ENCODE results near the gene FKBP5.

Gene FKBP5

GRCh38 chr6:35585658-35586057 is 103.1 kb downstream of the FKBP5 start:
- no peak for ATAC-seq

GRCh38 chr6:35583893-35584688 is 104.6 kb downstream of the FKBP5 start:
- no peak for TF ChIP-seq CREB5 (CRISPR knock-in tag; IDR thresholded peaks at IDR 0.05; ENCODE audit: low read depth)
- peak; percentile 89 for ATAC-seq

More at GRCh38 chr6:35585658-35586057, 103.1 kb downstream of the FKBP5 start:
- TF ChIP-seq ZC3H10 (CRISPR knock-in tag; IDR thresholded peaks at IDR 0.05) = no peak
- TF ChIP-seq ZNF565 (CRISPR knock-in tag; conservative IDR thresholded peaks at IDR 0.05; ENCODE audit: low read depth) = no peak
- TF ChIP-seq OSR1 (CRISPR knock-in tag; IDR thresholded peaks at IDR 0.05) = no peak

- TF ChIP-seq GLIS3 (CRISPR knock-in tag; IDR thresholded peaks at IDR 0.05) (no peak), POU6F1 (CRISPR knock-in tag; IDR thresholded peaks at IDR 0.05; ENCODE audit: borderline replicate concordance, low read depth) (no peak), ZNF70 (CRISPR knock-in tag; IDR thresholded peaks at IDR 0.05) (no peak), SNAI2 (CRISPR knock-in tag; IDR thresholded peaks at IDR 0.05) (no peak), ZC3H10 (CRISPR knock-in tag; IDR thresholded peaks at IDR 0.05) (no peak), ZFP3 (CRISPR knock-in tag; IDR thresholded peaks at IDR 0.05) (no peak), TCF4 (CRISPR knock-in tag; IDR thresholded peaks at IDR 0.05; ENCODE audit: borderline replicate concordance) (no peak)
- ATAC-seq = no peak
These were observed 106.4 kb downstream of the FKBP5 start for GRCh38 chr6:35582315-35582714.

- no peak for ATAC-seq
- peak; percentile 82; the same call in 1 of the 2 replicates for TF ChIP-seq ZNF70 (CRISPR knock-in tag; IDR thresholded peaks at IDR 0.05)
- TF ChIP-seq ZFP3 (CRISPR knock-in tag; IDR thresholded peaks at IDR 0.05) = no peak
These were observed 107.1 kb downstream of the FKBP5 start for GRCh38 chr6:35581633-35582032.

GRCh38 chr6:35580836-35581235 is 107.9 kb downstream of the FKBP5 start:
- TF ChIP-seq ZNF70 (CRISPR knock-in tag; IDR thresholded peaks at IDR 0.05) (no peak), ZNF8 (CRISPR knock-in tag; IDR thresholded peaks at IDR 0.05) (no peak), ZNF565 (CRISPR knock-in tag; conservative IDR thresholded peaks at IDR 0.05; ENCODE audit: low read depth) (no peak), SNAI2 (CRISPR knock-in tag; IDR thresholded peaks at IDR 0.05) (no peak), ZFP30 (CRISPR knock-in tag; IDR thresholded peaks at IDR 0.05) (no peak), CREB5 (CRISPR knock-in tag; IDR thresholded peaks at IDR 0.05; ENCODE audit: low read depth) (no peak), TOX (CRISPR knock-in tag; IDR thresholded peaks at IDR 0.05; ENCODE audit: borderline replicate concordance) (no peak), ZC3H10 (CRISPR knock-in tag; IDR thresholded peaks at IDR 0.05) (no peak), ISL1 (CRISPR knock-in tag; IDR thresholded peaks at IDR 0.05) (no peak), GLIS3 (CRISPR knock-in tag; IDR thresholded peaks at IDR 0.05) (no peak), BACH2 (CRISPR knock-in tag; IDR thresholded peaks at IDR 0.05; ENCODE audit: borderline replicate concordance) (no peak), RARB (CRISPR knock-in tag; IDR thresholded peaks at IDR 0.05) (no peak), PATZ1 (CRISPR knock-in tag; IDR thresholded peaks at IDR 0.05; ENCODE audit: borderline replicate concordance) (no peak), TSHZ2 (CRISPR knock-in tag; IDR thresholded peaks at IDR 0.05) (no peak), PPARA (CRISPR knock-in tag; IDR thresholded peaks at IDR 0.05; ENCODE audit: borderline replicate concordance) (no peak), POU6F1 (CRISPR knock-in tag; IDR thresholded peaks at IDR 0.05; ENCODE audit: borderline replicate concordance, low read depth) (no peak), CSRNP3 (CRISPR knock-in tag; IDR thresholded peaks at IDR 0.05) (no peak), TCF4 (CRISPR knock-in tag; IDR thresholded peaks at IDR 0.05; ENCODE audit: borderline replicate concordance) (no peak), ESRRG (CRISPR knock-in tag; IDR thresholded peaks at IDR 0.05) (no peak)
- ATAC-seq = no peak
